B cell (primary cell): Measurements from ENCODE around the gene THBS3. TPM values are rescaled to one million over a fixed set of nuclear protein-coding genes. Genes with fewer than 3 reads are reported as not detected.
"Not testable (repeated sequence)": the region's sequence is repeated elsewhere in the genome, so short reads cannot be mapped to it uniquely, and the experiment has no call there.

Experiments
- ATAC-seq: fragments of 200-7000 bp; cut with Tn5 transposase; one replicate; pipeline ENCODE4 v1.10.0; 2021; ENCODE audit warnings: low read depth, mild to moderate bottlenecking, moderate number of reproducible peaks, moderate library complexity
- CTCF ChIA-PET: fragments of 350-600 bp; sonication (Branson Sonifier 250); formaldehyde crosslinking; loops from one replicate; lab custom pipeline; 2021; ENCODE audit warnings: antibody characterized with exemption, inconsistent platforms; lab: Charles Lee
- POLR2A ChIA-PET: fragments of 350-600 bp; sonication (Branson Sonifier 250); formaldehyde crosslinking; loops from one replicate; lab custom pipeline; 2021; ENCODE audit warnings: antibody characterized with exemption; lab: Charles Lee
- DNase-seq: peaks from one replicate; pipeline ENCODE4 v3.0.0; 2013
- H2AFZ ChIP-seq: 2 replicates; pipeline ENCODE4 v1.6.1; 2012; ENCODE audit warnings: mild to moderate bottlenecking, low read depth, low read length; ENCODE audit not compliant: insufficient read depth, poor library complexity, severe bottlenecking
- H3K27ac ChIP-seq, 2 donors: 1 replicate in 1 of 2; 2 replicates in 1 of 2; pipeline ENCODE4 v1.5.1; 2012 to 2013; ENCODE audit warnings: low read length in 2 of 2, mild to moderate bottlenecking in 2 of 2, moderate library complexity in 1 of 2
- H3K27me3 ChIP-seq, 4 experiments: fragments of 200-600 bp in 1 of 4; sonication (generic) in 1 of 4; replicated peaks in 1 of 4; 1 replicate in 2 of 4; 2 replicates in 2 of 4; pipeline versions ENCODE4 v1.6.1 to v1.7.0; 2013 to 2016; ENCODE audit warnings: low read length in 3 of 4, mild to moderate bottlenecking in 2 of 4, mixed read lengths in 1 of 4, moderate library complexity in 1 of 4; ENCODE audit not compliant: insufficient read depth in 4 of 4, control insufficient read depth in 3 of 4; ENCODE audit errors: control extremely low read depth in 1 of 4
- H3K36me3 ChIP-seq, 2 experiments: replicated peaks in 1 of 2; 1 replicate in 1 of 2; 2 replicates in 1 of 2; pipeline versions ENCODE4 v1.6.1 to v1.7.1; 2013; ENCODE audit warnings: low read length in 1 of 2; ENCODE audit not compliant: insufficient read depth in 2 of 2, control insufficient read depth in 1 of 2; ENCODE audit errors: control extremely low read depth in 1 of 2, extremely low read depth in 1 of 2
- H3K4me1 ChIP-seq, 2 donors: fragments of 200-600 bp in 1 of 2; sonication (generic) in 1 of 2; 1 replicate in 1 of 2; 2 replicates in 1 of 2; pipeline versions ENCODE4 v1.5.1 to v1.6.1; 2013 to 2017; ENCODE audit warnings: low read length in 2 of 2; ENCODE audit not compliant: control insufficient read depth in 2 of 2, insufficient read depth in 2 of 2
- H3K4me2 ChIP-seq: replicated peaks from 2 replicates; pipeline ENCODE3; 2012; ENCODE audit warnings: mild to moderate bottlenecking, low read depth, low read length; ENCODE audit not compliant: poor library complexity, severe bottlenecking
- H3K4me3 ChIP-seq, 5 experiments: fragments of 200-600 bp in 1 of 5; sonication (generic) in 1 of 5; 1 replicate in 3 of 5; 2 replicates in 2 of 5; pipeline versions ENCODE4 v1.5.1 to v1.7.0; 2011 to 2016; ENCODE audit warnings: low read length in 4 of 5, mild to moderate bottlenecking in 4 of 5, low read depth in 2 of 5, control low read depth in 1 of 5, moderate library complexity in 1 of 5; ENCODE audit not compliant: insufficient read depth in 1 of 5; ENCODE audit errors: control extremely low read depth in 1 of 5, extremely low read depth in 1 of 5
- H3K79me2 ChIP-seq: fragments of 200-600 bp; sonication (generic); one replicate; pipeline ENCODE4 v1.6.0; 2016; ENCODE audit warnings: low read length; ENCODE audit not compliant: control insufficient read depth, insufficient read depth
- H3K9ac ChIP-seq: fragments of 200-600 bp; sonication (generic); 2 replicates; pipeline ENCODE4 v1.6.1; 2017; ENCODE audit warnings: mild to moderate bottlenecking, low read length, moderate library complexity
- H3K9me3 ChIP-seq, 3 donors: one replicate each; pipeline versions ENCODE4 v1.6.1 to v1.7.1; 2013; ENCODE audit warnings: low read length in 2 of 3; ENCODE audit not compliant: control insufficient read depth in 2 of 3, insufficient read depth in 1 of 3; ENCODE audit errors: control extremely low read depth in 1 of 3
- H4K20me1 ChIP-seq: 2 replicates; pipeline ENCODE4 v1.6.0; 2012; ENCODE audit warnings: mild to moderate bottlenecking, low read length; ENCODE audit not compliant: insufficient read depth, control insufficient read depth, poor library complexity, severe bottlenecking
- H3K27ac Mint-ChIP-seq: one replicate; pipeline ENCODE4 v1.8.0; 2021; ENCODE audit warnings: mixed read lengths
- H3K27me3 Mint-ChIP-seq: one replicate; pipeline ENCODE4 v1.8.0; 2021; ENCODE audit warnings: mixed read lengths
- H3K4me1 Mint-ChIP-seq: one replicate; pipeline ENCODE4 v1.8.0; 2021; ENCODE audit warnings: mixed read lengths
- H3K4me3 Mint-ChIP-seq: one replicate; pipeline ENCODE4 v1.8.0; 2021; ENCODE audit warnings: mixed read lengths
- H3K9me3 Mint-ChIP-seq: one replicate; pipeline ENCODE4 v1.8.0; 2022; ENCODE audit warnings: mixed read lengths; ENCODE audit not compliant: insufficient read depth
- WGBS: methylation state at CpG from one replicate; pipeline ENCODE4 v1.1.5; 2013; ENCODE audit warnings: missing lambda C conversion rate; ENCODE audit not compliant: insufficient coverage; 5-methylcytosine and 5-hydroxymethylcytosine counted together
- intact Hi-C: fragments of 100-400 bp; cut with micrococcal nuclease; formaldehyde crosslinking; loops from one replicate; pipeline ENCODE4 v1.10.0; 2022
- polyA plus RNA-seq: library from polyadenylated mRNA; depleted of rRNA; stranded (reverse); fragments of >200 nt; gene quantifications from 2 replicates; pipeline ENCODE4 v1.2.3, GENCODE V29; 2012
- total RNA-seq, 2 donors: library from RNA; stranded (reverse); fragments of 120-200 nt in 1 of 2; gene quantifications; 1 replicate in 1 of 2; 2 replicates in 1 of 2; pipeline versions ENCODE4 v1.2.3 to v1.2.4, GENCODE V29; 2013 to 2022

The THBS3 gene
- total and polyA plus RNA-seq, 2 donors (not counting 1 experiment from before 2014, with no cell fraction given), result 28.0 to 28.6 TPM

DNA sequence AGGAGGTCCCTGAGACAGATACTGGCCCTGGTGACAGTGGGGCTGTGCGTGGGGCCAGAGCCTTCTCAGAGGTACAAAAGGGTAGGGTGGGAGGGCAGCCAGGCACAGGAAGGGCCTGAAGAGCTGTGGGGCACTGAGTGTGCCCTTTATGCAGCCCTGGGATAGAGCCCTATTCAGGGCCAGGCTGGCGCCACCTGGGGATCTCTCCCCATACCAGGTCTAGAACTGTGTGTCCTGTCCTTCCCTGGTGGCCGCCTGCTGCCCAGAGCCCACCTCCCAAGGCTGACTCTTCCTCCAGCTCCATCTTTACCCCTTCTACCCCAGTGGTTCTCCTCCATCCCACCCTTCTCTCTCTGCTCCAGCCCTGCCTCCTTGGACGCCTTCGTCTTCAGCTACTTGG, 25.8 kb upstream of the THBS3 start:
- DNase-seq, H3K27ac ChIP-seq, H2AFZ ChIP-seq, intact Hi-C loops, POLR2A ChIA-PET, H3K4me2 ChIP-seq, H3K4me3 ChIP-seq, H3K27me3 ChIP-seq, H3K4me3 Mint-ChIP-seq, H3K9me3 Mint-ChIP-seq, ATAC-seq, H3K9ac ChIP-seq, H4K20me1 ChIP-seq, H3K27me3 Mint-ChIP-seq, CTCF ChIA-PET, H3K79me2 ChIP-seq, H3K4me1 Mint-ChIP-seq, H3K9me3 ChIP-seq, H3K4me1 ChIP-seq, H3K27ac Mint-ChIP-seq: not testable (repeated sequence)
- 80% methylated on average over 1 of the region's 5 CpGs for WGBS
- peaks cover 0 to 20% of the 10 kb centered on the region in 2 experiments for H3K36me3 ChIP-seq

DNA sequence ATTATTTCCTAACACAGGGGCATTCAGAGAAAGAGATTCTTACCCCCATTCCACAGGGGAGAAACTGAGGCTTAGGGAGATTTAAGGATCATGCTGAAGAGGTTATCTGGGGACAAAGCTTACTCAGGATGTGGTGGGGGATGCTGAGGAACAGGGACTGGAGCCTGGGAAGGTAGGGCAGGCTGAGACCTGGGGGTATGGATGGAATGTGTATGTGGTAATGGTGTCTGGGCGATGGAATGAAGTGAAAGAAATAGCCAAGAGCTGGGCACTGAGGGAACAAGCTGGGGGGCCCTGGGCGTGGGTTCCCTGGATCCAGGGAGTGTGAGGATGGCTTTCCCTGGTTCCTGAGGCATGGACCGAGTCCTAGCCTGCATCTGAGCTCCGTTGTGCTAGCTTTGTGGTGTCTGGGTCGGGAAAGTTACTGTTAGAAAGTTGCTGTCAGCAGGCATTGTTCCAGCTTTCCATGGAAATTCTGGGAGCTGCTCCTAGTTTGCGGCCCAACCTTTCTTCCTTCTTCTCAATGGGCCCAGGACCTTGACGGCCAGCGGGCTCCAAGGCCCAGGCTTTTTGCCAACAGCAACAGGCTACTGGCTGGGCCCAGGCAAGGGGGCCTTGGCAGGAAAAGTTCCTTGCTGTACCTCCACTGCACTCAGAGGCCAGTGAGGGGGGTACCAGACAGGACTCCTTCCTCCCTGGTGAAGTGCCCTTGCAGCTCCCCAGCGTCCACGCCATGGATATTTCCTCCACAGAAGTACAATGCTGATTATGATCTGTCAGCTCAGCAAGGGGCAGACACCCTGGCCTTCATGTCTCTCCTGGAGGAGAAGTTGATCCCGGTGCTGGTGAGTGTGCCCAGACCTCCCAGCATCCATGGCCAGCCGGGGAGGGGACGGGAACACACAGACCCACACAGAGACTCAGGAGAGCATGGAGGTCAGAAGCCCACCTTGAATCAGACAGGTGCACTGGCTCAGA, 24.6 kb upstream of the THBS3 start:
- H3K9me3 Mint-ChIP-seq, H3K27ac ChIP-seq, H3K4me3 Mint-ChIP-seq, DNase-seq, CTCF ChIA-PET, H3K4me1 ChIP-seq, H3K4me1 Mint-ChIP-seq, H3K9ac ChIP-seq, H3K4me2 ChIP-seq, H3K27ac Mint-ChIP-seq, H3K27me3 Mint-ChIP-seq, H4K20me1 ChIP-seq, H2AFZ ChIP-seq, H3K79me2 ChIP-seq, H3K27me3 ChIP-seq, ATAC-seq, intact Hi-C loops, H3K4me3 ChIP-seq, H3K9me3 ChIP-seq: not testable (repeated sequence)
- peaks cover 0 to 13% of the 10 kb centered on the region in 2 experiments for H3K36me3 ChIP-seq
- 98% methylated on average over 6 of the region's 13 CpGs for whole genome bisulfite sequencing
- POLR2A ChIA-PET, result interaction anchor here (0.6 kb wide), 1 partner anchor 61 kb away, joined by 9 read pairs; no protein-coding TSS in a partner anchor

DNA sequence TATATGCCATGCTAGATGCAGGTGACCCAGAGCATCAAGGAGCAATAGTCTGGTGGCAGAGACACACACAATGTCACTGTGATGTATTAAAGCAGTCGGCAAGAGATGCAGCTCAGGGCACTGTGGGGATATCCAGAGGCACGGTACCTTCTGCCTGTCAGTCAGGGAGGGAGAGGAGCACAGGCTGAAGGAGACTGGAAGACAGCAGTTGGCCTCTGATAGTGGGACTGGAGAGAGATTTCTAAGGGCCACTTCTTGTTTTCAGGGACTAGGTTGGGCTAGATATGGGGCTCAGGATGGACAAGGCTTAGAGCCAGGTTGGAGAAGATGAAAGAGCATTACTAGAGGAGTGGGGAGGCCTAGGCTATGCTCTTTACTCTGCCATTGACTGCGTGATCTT, 23.6 kb upstream of the THBS3 start:
- CTCF ChIA-PET, H3K4me3 ChIP-seq, H3K27ac ChIP-seq, ATAC-seq, H2AFZ ChIP-seq, H3K27me3 ChIP-seq, H3K27ac Mint-ChIP-seq, intact Hi-C loops, H3K36me3 ChIP-seq, H3K9me3 ChIP-seq, DNase-seq, H3K4me2 ChIP-seq, H3K27me3 Mint-ChIP-seq, H3K9ac ChIP-seq, H3K4me3 Mint-ChIP-seq, POLR2A ChIA-PET, H3K79me2 ChIP-seq, H3K9me3 Mint-ChIP-seq, H4K20me1 ChIP-seq: not testable (repeated sequence)
- H3K4me1 Mint-ChIP-seq, result peaks cover 13% of the 10 kb centered on the region
- 60% methylated on average over 3 of the region's 3 CpGs for WGBS
- peaks cover 7 to 17% of the 10 kb centered on the region in 2 donors for H3K4me1 ChIP-seq
